Measurements from ENCODE around the gene NFATC2.

DNA sequence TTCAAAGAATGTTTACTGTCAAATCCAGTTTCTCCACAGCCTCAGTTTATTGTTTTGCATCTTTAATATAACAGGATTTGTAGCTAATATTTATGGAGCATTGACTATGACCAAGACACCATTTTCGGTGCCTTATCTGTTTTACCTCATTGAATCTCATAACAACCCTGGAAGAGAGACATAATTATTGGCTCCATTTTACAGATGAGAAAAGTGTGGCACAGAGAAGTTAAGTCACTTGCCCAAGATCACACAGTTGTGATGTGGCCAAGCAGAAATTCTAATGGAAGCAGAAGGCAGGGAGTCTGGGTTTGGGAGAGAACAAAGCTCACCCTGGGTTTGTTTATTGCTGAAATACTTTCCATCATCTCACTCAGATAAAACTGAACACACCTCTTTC is 17.5 kb upstream of the NFATC2 start:
- no peak for TF ChIP-seq CTCF (IDR thresholded peaks at IDR 0.05)
- TF ChIP-seq POLR2AphosphoS5 (IDR thresholded peaks at IDR 0.05) = no peak
- no peak for TF ChIP-seq EP300 (IDR thresholded peaks at IDR 0.05; ENCODE audit: low read depth)
